Measurements from ENCODE around the gene MAML1.

The MAML1 gene

GRCh38 chr5:179823937-179824744, 91.5 kb downstream of the MAML1 start:
- DNase-seq, result no peak

DNA sequence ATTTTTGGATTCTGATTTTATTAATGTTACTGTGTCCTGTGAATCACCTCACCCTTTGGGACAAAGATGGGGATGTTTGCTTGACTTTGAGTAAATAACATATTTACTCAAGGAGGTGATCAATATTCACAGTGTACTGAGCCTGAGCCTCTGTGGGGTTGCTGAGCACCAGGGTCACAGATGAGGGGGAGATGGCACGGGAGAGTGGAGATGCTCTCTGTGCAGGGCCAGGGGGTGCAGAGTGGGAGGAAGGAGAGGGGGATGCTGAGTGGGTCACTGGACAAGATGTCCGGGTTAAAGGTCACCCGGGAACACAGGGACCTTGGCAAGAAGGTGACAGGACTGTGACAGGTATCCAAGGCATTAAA, 92.1 kb downstream of the MAML1 start:
- DNase-seq, result no peak

DNA sequence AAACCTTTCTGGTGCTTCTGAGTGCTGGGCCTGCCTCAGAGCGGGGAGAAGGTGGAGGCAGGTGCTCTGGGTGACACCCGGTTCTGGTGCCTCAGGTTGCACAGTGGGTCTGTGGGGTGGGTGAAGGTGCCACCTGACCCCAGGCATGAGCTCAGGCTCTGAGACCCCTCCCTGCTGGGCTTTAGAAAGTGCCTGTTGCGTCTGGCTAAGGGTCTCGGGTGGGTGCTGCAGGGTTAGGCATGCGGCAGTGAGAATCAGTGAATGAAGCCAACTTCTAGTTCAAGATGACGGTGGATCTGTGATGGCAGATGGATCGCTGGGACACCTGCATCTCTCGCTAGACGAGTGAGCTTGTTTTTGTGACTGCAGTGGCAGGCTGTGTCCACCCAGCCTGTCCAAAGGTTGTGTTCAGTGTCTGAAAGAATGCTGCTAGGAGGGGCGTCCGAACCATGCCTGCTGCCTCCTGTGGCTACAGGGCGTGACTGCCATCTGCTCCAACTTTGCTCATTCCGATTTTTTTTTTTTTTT, 93.1 kb downstream of the MAML1 start:
- DNase-seq, result no peak
